ENCODE measurements around the gene NSMCE1.

DNA sequence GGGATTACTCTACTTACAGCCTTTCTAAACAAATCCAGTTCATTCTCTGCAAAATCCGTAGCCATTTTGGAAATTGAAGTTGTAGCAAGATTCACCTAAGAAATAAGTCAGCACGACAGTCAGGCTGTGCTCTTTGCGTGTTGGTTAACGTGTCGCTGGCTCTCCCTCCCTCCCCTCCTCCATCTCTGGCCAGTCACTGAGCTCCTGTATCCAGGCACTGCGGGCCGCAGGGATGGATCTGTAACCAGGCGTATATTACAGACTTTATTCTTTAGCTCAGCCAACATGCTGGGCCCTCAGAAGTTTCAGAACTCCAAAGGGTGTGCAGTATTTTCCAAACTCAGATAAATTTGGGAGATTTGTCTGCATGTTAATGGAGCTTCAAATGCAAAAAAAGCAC lies 34.4 kb downstream of the NSMCE1 start:
- TF ChIP-seq, protein P1, sequence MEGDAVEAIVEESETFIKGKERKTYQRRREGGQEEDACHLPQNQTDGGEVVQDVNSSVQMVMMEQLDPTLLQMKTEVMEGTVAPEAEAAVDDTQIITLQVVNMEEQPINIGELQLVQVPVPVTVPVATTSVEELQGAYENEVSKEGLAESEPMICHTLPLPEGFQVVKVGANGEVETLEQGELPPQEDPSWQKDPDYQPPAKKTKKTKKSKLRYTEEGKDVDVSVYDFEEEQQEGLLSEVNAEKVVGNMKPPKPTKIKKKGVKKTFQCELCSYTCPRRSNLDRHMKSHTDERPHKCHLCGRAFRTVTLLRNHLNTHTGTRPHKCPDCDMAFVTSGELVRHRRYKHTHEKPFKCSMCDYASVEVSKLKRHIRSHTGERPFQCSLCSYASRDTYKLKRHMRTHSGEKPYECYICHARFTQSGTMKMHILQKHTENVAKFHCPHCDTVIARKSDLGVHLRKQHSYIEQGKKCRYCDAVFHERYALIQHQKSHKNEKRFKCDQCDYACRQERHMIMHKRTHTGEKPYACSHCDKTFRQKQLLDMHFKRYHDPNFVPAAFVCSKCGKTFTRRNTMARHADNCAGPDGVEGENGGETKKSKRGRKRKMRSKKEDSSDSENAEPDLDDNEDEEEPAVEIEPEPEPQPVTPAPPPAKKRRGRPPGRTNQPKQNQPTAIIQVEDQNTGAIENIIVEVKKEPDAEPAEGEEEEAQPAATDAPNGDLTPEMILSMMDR (IDR thresholded peaks at IDR 0.05), result no peak
- no peak for TF ChIP-seq POLR2A (IDR thresholded peaks at IDR 0.05)
